Ishikawa (cell line): ENCODE data around the gene ABCC5.

ENCODE experiments used
- CEBPB ChIP-seq: IDR thresholded peaks from 2 replicates; pipeline ENCODE4 v1.6.1; 2012
- CREB1 ChIP-seq: IDR thresholded peaks from 2 replicates; pipeline ENCODE4 v1.6.1; 2012; ENCODE audit warnings: low read depth
- EP300 ChIP-seq: IDR thresholded peaks from 2 replicates; pipeline ENCODE4 v1.6.1; 2012; ENCODE audit warnings: borderline replicate concordance
- NFIC ChIP-seq: IDR thresholded peaks from 2 replicates; pipeline ENCODE4 v1.6.1; 2012
- RAD21 ChIP-seq: IDR thresholded peaks from 2 replicates; pipeline ENCODE4 v1.6.1; 2012; ENCODE audit warnings: low read depth
- TAF1 ChIP-seq: IDR thresholded peaks from 2 replicates; pipeline ENCODE4 v1.6.1; 2012; ENCODE audit warnings: low read depth, mild to moderate bottlenecking
- TCF12 ChIP-seq: IDR thresholded peaks from 2 replicates; pipeline ENCODE4 v1.6.1; 2012; ENCODE audit warnings: low read depth
- TEAD4 ChIP-seq: IDR thresholded peaks from 2 replicates; pipeline ENCODE4 v1.6.1; 2012
- ZBTB7A ChIP-seq: IDR thresholded peaks from 2 replicates; pipeline ENCODE4 v1.6.1; 2012; ENCODE audit warnings: low read depth
- TF ChIP-seq, protein P1 (sequence below): IDR thresholded peaks from 2 replicates; pipeline ENCODE4 v1.6.1; 2012
- TF ChIP-seq, protein P2 (sequence below): IDR thresholded peaks from 2 replicates; pipeline ENCODE4 v1.6.1; 2012; ENCODE audit warnings: low read depth, mild to moderate bottlenecking

DNA sequence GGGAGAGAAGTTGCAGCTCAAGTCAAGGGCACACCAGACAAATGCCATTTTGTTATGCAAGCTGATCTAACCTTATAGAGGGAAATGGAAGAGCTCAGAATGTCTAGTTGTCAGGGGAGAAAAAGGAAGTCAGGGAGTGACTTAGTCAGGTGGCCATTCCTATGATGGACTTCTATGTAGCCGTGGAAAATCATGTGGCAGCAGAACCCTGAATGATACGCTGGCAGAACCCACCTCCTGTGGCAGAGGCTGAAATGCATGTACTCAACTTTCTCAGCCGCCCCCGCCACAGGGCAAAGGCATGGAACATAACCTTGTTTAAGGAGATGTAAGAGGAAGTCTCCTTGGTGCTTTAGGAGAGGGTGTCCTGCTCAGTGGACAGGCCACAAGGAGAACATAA, 95.3 kb downstream of the ABCC5 start:
- TF ChIP-seq EP300: no peak
- no peak for TF ChIP-seq CREB1
- no peak for TF ChIP-seq TCF12
- no peak for TF ChIP-seq TAF1
- TF ChIP-seq CEBPB: no peak
- TF ChIP-seq, protein P1, sequence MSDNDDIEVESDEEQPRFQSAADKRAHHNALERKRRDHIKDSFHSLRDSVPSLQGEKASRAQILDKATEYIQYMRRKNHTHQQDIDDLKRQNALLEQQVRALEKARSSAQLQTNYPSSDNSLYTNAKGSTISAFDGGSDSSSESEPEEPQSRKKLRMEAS: no peak
- TF ChIP-seq, protein P2, sequence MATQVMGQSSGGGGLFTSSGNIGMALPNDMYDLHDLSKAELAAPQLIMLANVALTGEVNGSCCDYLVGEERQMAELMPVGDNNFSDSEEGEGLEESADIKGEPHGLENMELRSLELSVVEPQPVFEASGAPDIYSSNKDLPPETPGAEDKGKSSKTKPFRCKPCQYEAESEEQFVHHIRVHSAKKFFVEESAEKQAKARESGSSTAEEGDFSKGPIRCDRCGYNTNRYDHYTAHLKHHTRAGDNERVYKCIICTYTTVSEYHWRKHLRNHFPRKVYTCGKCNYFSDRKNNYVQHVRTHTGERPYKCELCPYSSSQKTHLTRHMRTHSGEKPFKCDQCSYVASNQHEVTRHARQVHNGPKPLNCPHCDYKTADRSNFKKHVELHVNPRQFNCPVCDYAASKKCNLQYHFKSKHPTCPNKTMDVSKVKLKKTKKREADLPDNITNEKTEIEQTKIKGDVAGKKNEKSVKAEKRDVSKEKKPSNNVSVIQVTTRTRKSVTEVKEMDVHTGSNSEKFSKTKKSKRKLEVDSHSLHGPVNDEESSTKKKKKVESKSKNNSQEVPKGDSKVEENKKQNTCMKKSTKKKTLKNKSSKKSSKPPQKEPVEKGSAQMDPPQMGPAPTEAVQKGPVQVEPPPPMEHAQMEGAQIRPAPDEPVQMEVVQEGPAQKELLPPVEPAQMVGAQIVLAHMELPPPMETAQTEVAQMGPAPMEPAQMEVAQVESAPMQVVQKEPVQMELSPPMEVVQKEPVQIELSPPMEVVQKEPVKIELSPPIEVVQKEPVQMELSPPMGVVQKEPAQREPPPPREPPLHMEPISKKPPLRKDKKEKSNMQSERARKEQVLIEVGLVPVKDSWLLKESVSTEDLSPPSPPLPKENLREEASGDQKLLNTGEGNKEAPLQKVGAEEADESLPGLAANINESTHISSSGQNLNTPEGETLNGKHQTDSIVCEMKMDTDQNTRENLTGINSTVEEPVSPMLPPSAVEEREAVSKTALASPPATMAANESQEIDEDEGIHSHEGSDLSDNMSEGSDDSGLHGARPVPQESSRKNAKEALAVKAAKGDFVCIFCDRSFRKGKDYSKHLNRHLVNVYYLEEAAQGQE: no peak
- TF ChIP-seq ZBTB7A: no peak
- TF ChIP-seq TEAD4: no peak
- no peak for TF ChIP-seq NFIC
- no peak for TF ChIP-seq RAD21
